Measurements from ENCODE around the gene ENTPD2. TPM values are rescaled to one million over a fixed set of nuclear protein-coding genes. Genes with fewer than 3 reads are reported as not detected.
A peak's percentile ranks its signal among the peaks of the same experiment; 100 is the strongest.

The ENTPD2 gene
- total RNA-seq (2021) (8.3 to 9.6 TPM (median 9.2 TPM) in 3 replicates), Bru-seq, nascent RNA (percentile 23 among the genes with signal in this experiment)
- long read RNA-seq, experiment 1, result 0 reads
- long read RNA-seq, experiment 2, transcript ENTPD2-202 (9 exons, 2,095 nt), result major isoform, 9 of 16 reads
- long read RNA-seq, experiment 2, partial matches to known transcripts, result 2 of 16 reads
- long read RNA-seq, experiment 2, other reads (novel, unspliced or antisense), result 5 of 16 reads
- long read RNA-seq, experiment 3, result 0 reads

DNA sequence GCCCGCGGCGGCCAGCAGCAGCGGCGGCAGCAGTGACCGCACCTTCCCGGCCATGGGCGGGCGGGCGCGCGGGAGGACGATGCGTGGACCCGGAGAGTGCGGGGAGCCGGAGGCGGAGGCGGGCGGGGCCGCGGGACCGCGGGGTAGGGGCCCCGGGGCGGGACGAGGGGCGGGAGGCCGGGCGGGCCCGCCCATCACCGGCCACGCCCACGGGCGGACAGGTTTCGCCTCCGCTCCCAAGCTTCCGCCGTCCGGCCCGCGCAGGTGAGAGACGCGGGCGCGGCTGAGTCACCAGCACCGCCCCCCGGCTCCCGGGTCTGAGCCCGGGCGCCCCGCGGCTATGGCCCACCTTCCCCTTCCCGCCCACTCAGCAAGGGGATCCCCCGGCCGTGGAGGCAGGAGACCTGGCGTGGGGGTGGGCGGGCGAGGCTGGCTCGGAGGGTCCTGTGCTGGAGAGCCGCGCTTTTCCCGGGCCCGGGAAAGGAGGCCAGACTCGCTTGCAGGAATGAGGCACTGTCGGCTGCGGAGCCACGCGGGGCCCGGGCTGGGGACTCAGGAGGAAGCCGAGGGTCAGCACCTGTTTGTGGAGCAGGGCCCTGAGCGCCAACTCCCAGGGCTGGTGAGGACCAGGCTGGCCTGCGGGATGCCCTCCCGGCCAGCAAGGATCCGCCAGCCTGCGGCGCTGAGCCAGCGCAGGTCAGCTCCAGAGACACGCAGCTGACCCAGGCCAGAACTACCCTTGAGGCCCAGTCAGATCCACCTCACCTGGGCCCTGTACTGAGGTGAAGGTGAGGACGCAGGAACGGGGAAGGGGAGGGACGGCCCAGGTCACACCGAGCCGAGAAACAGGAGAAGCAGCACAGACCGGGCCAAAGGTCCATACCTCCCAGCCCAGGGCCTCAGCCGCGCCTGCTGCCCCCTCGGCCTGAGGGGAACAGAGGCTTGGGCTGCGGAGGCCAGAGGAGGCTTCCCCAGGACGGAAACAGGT is at the start of gene ENTPD2:
TSS of gene ENTPD2 (minus strand) at position 118 of the 988 bp plus-strand sequence. CDS start at position 54, 64 bp downstream.
- Mint-ChIP-seq H3K27me3 (ENCODE audit: low read depth) (peaks cover 37% of the 10 kb centered on the region), H3K27ac (no peak within 1 kb of the TSS), H3K9me3 (no peaks in the 10 kb centered on the region), H3K4me3 (peak within 1 kb of the TSS; percentile 45), H3K36me3 (no peaks in the 10 kb centered on the region), H3K4me1 (peaks cover 6% of the 10 kb centered on the region; the same call in 1 of the 2 replicates)
- ATAC-seq (peak; percentile 52), DNase-seq (ENCODE audit: low spot score) (peak; percentile 56)
- CTCF ChIA-PET, result interaction anchor here (0.7 to 10.4 kb wide), 10 partner anchors 13 to 383 kb away, joined by 3 to 240 read pairs (median 4); partner anchors contain the start of genes ABCA2, PAXX, RNF224 and SAPCD2
- POLR2A ChIA-PET, result interaction anchor here (1.0 kb wide), 1 partner anchor 32 kb away, joined by 3 read pairs; the partner anchor contains the start of gene MAN1B1
- TF ChIP-seq ZMAT4 (CRISPR knock-in tag; IDR thresholded peaks at IDR 0.05) (no peak), GABPB1 (CRISPR knock-in tag; IDR thresholded peaks at IDR 0.05) (0 out of 2 replicates have a peak, but pooled peaks have one; percentile 24), ZNF532 (CRISPR knock-in tag; IDR thresholded peaks at IDR 0.05; ENCODE audit: borderline replicate concordance) (no peak), NFYB (CRISPR knock-in tag; conservative IDR thresholded peaks at IDR 0.05; ENCODE audit: low read depth) (no peak), ZBTB21 (CRISPR knock-in tag; IDR thresholded peaks at IDR 0.05; ENCODE audit: borderline replicate concordance) (no peak), ATF3 (CRISPR knock-in tag; conservative IDR thresholded peaks at IDR 0.05) (no peak), SOX15 (CRISPR knock-in tag; IDR thresholded peaks at IDR 0.05) (no peak), ETV6 (CRISPR knock-in tag; IDR thresholded peaks at IDR 0.05) (no peak), HMGA2 (CRISPR knock-in tag; IDR thresholded peaks at IDR 0.05) (no peak), ATF1 (CRISPR knock-in tag; IDR thresholded peaks at IDR 0.05) (no peak), GTF2I (CRISPR knock-in tag; conservative IDR thresholded peaks at IDR 0.05) (no peak), ZNF671 (CRISPR knock-in tag; IDR thresholded peaks at IDR 0.05) (no peak), ZNF138 (CRISPR knock-in tag; conservative IDR thresholded peaks at IDR 0.05) (no peak), NFE2L1 (CRISPR knock-in tag; IDR thresholded peaks at IDR 0.05) (no peak), SP1 (CRISPR knock-in tag; conservative IDR thresholded peaks at IDR 0.05) (0 out of 2 replicates have a peak, but pooled peaks have one; percentile 53), GRHL2 (CRISPR knock-in tag; IDR thresholded peaks at IDR 0.05; ENCODE audit: insufficient replicate concordance, severe bottlenecking) (no peak), FOXP4 (CRISPR knock-in tag; IDR thresholded peaks at IDR 0.05) (0 out of 2 replicates have a peak, but pooled peaks have one; percentile 24)
- TF ChIP-seq, protein P1, sequence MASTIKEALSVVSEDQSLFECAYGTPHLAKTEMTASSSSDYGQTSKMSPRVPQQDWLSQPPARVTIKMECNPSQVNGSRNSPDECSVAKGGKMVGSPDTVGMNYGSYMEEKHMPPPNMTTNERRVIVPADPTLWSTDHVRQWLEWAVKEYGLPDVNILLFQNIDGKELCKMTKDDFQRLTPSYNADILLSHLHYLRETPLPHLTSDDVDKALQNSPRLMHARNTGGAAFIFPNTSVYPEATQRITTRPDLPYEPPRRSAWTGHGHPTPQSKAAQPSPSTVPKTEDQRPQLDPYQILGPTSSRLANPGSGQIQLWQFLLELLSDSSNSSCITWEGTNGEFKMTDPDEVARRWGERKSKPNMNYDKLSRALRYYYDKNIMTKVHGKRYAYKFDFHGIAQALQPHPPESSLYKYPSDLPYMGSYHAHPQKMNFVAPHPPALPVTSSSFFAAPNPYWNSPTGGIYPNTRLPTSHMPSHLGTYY (CRISPR knock-in tag; IDR thresholded peaks at IDR 0.05), result no peak
- TF ChIP-seq, protein P2, sequence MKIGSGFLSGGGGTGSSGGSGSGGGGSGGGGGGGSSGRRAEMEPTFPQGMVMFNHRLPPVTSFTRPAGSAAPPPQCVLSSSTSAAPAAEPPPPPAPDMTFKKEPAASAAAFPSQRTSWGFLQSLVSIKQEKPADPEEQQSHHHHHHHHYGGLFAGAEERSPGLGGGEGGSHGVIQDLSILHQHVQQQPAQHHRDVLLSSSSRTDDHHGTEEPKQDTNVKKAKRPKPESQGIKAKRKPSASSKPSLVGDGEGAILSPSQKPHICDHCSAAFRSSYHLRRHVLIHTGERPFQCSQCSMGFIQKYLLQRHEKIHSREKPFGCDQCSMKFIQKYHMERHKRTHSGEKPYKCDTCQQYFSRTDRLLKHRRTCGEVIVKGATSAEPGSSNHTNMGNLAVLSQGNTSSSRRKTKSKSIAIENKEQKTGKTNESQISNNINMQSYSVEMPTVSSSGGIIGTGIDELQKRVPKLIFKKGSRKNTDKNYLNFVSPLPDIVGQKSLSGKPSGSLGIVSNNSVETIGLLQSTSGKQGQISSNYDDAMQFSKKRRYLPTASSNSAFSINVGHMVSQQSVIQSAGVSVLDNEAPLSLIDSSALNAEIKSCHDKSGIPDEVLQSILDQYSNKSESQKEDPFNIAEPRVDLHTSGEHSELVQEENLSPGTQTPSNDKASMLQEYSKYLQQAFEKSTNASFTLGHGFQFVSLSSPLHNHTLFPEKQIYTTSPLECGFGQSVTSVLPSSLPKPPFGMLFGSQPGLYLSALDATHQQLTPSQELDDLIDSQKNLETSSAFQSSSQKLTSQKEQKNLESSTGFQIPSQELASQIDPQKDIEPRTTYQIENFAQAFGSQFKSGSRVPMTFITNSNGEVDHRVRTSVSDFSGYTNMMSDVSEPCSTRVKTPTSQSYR (CRISPR knock-in tag; IDR thresholded peaks at IDR 0.05), result no peak
- TF ChIP-seq, protein P3, sequence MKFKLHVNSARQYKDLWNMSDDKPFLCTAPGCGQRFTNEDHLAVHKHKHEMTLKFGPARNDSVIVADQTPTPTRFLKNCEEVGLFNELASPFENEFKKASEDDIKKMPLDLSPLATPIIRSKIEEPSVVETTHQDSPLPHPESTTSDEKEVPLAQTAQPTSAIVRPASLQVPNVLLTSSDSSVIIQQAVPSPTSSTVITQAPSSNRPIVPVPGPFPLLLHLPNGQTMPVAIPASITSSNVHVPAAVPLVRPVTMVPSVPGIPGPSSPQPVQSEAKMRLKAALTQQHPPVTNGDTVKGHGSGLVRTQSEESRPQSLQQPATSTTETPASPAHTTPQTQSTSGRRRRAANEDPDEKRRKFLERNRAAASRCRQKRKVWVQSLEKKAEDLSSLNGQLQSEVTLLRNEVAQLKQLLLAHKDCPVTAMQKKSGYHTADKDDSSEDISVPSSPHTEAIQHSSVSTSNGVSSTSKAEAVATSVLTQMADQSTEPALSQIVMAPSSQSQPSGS (CRISPR knock-in tag; IDR thresholded peaks at IDR 0.05; ENCODE audit: borderline replicate concordance, low read depth), result no peak
- TF ChIP-seq, protein P4, sequence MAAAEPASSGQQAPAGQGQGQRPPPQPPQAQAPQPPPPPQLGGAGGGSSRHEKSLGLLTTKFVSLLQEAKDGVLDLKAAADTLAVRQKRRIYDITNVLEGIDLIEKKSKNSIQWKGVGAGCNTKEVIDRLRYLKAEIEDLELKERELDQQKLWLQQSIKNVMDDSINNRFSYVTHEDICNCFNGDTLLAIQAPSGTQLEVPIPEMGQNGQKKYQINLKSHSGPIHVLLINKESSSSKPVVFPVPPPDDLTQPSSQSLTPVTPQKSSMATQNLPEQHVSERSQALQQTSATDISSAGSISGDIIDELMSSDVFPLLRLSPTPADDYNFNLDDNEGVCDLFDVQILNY (CRISPR knock-in tag; IDR thresholded peaks at IDR 0.05), result no peak
